IMR-90 (cell line): Measurements from ENCODE around the gene PRR36. TPM values are rescaled to one million over a fixed set of nuclear protein-coding genes. Genes with fewer than 3 reads are reported as not detected.
A peak's percentile ranks its signal among the peaks of the same experiment; 100 is the strongest.

Experiments used
- ATAC-seq: fragments of 200-7000 bp; cut with Tn5 transposase; 2 replicates; pipeline ENCODE4 v1.9.1; 2020; ENCODE audit warnings: low read depth, mild to moderate bottlenecking, moderate library complexity
- BruUV-seq: library from RNA; stranded (reverse); fragments of 400-500 nt; replicated peaks from 2 replicates; lab custom pipeline; 2021; lab: Mats Ljungman, UMichigan
- CTCF ChIA-PET: fragments of 300-600 bp; formaldehyde crosslinking; extraction: SDS; loops from one replicate; lab custom pipeline; 2021; ENCODE audit warnings: antibody characterized with exemption; lab: Yijun Ruan, JAX
- POLR2A ChIA-PET: fragments of 300-600 bp; sonication (Branson Sonifier 250); formaldehyde crosslinking; loops from one replicate; lab custom pipeline; 2022; ENCODE audit warnings: antibody characterized with exemption; ENCODE audit not compliant: unreplicated experiment; lab: Charles Lee
- DNase-seq: peaks from one replicate; pipeline ENCODE4 v3.0.0; 2013
- H2AFZ ChIP-seq: replicated peaks from 2 replicates; pipeline ENCODE3; 2013; ENCODE audit warnings: low read length, mild to moderate bottlenecking; ENCODE audit not compliant: poor library complexity
- H2AK5ac ChIP-seq: 2 replicates; pipeline ENCODE4 v1.6.1; 2013; ENCODE audit warnings: low read depth, low read length, inconsistent platforms
- H2AK9ac ChIP-seq: replicated peaks from 2 replicates; pipeline ENCODE3; 2013; ENCODE audit warnings: mild to moderate bottlenecking, low read depth, low read length, moderate library complexity; ENCODE audit not compliant: poor library complexity
- H2BK120ac ChIP-seq: 2 replicates; pipeline ENCODE4 v1.6.1; 2013; ENCODE audit warnings: low read depth, low read length, inconsistent platforms
- H2BK15ac ChIP-seq: 3 replicates; pipeline ENCODE4 v1.6.1; 2013; ENCODE audit warnings: low read depth, low read length, inconsistent platforms
- H2BK20ac ChIP-seq: 2 replicates; pipeline ENCODE4 v1.6.1; 2013; ENCODE audit warnings: low read depth, mild to moderate bottlenecking, inconsistent platforms, low read length, moderate library complexity
- H2BK5ac ChIP-seq: 2 replicates; pipeline ENCODE4 v1.6.1; 2013; ENCODE audit warnings: mild to moderate bottlenecking, low read depth, low read length, inconsistent platforms; ENCODE audit not compliant: poor library complexity, severe bottlenecking
- H3K14ac ChIP-seq: replicated peaks from 2 replicates; pipeline ENCODE4 v1.6.1; 2013; ENCODE audit warnings: low read depth, low read length, inconsistent platforms
- H3K18ac ChIP-seq: 2 replicates; pipeline ENCODE4 v1.6.1; 2013; ENCODE audit warnings: low read depth, low read length, control low read depth
- H3K23ac ChIP-seq: 2 replicates; pipeline ENCODE4 v1.6.1; 2013; ENCODE audit warnings: low read depth, low read length, inconsistent platforms
- H3K27ac ChIP-seq: 2 replicates; pipeline ENCODE4 v1.5.1; 2013; ENCODE audit warnings: mild to moderate bottlenecking, control low read depth, low read length; ENCODE audit not compliant: insufficient read depth
- H3K27me3 ChIP-seq: 2 replicates; pipeline ENCODE4 v1.6.1; 2013; ENCODE audit warnings: low read length; ENCODE audit not compliant: control insufficient read depth, insufficient read depth
- H3K36me3 ChIP-seq: 2 replicates; pipeline ENCODE4 v1.6.1; 2013; ENCODE audit warnings: low read length, mixed read lengths; ENCODE audit not compliant: control insufficient read depth, insufficient read depth
- H3K4ac ChIP-seq: 2 replicates; pipeline ENCODE4 v1.6.1; 2013; ENCODE audit warnings: low read depth, low read length, inconsistent platforms
- H3K4me1 ChIP-seq: 2 replicates; pipeline ENCODE4 v1.6.1; 2013; ENCODE audit warnings: low read length, mixed read lengths; ENCODE audit not compliant: control insufficient read depth, insufficient read depth
- H3K4me2 ChIP-seq: 2 replicates; pipeline ENCODE4 v1.6.1; 2013; ENCODE audit warnings: low read depth, mild to moderate bottlenecking, control low read depth, low read length, moderate library complexity
- H3K4me3 ChIP-seq: 2 replicates; pipeline ENCODE4 v1.5.1; 2013; ENCODE audit warnings: low read depth, mild to moderate bottlenecking, control low read depth, low read length, moderate library complexity; ENCODE audit not compliant: insufficient read depth
- H3K56ac ChIP-seq: 2 replicates; pipeline ENCODE4 v1.6.1; 2013; ENCODE audit warnings: low read length, inconsistent platforms; ENCODE audit not compliant: insufficient read depth; ENCODE audit errors: extremely low read depth
- H3K79me1 ChIP-seq, 2 experiments: 2 replicates each; pipeline ENCODE4 v1.6.1; 2013; ENCODE audit warnings: low read length in 2 of 2, inconsistent platforms in 1 of 2, low read depth in 1 of 2
- H3K9ac ChIP-seq: 2 replicates; pipeline ENCODE4 v1.6.1; 2013; ENCODE audit warnings: low read depth, low read length, control low read depth
- H3K9me1 ChIP-seq: 2 replicates; pipeline ENCODE4 v1.6.1; 2013; ENCODE audit warnings: low read length, inconsistent platforms; ENCODE audit not compliant: insufficient read depth
- H3K9me3 ChIP-seq: 2 replicates; pipeline ENCODE4 v1.6.1; 2013; ENCODE audit warnings: low read length; ENCODE audit not compliant: control insufficient read depth, insufficient read depth
- H4K20me1 ChIP-seq: 2 replicates; pipeline ENCODE4 v1.6.1; 2013; ENCODE audit warnings: low read length, inconsistent platforms; ENCODE audit not compliant: insufficient read depth
- H4K5ac ChIP-seq: 2 replicates; pipeline ENCODE4 v1.6.1; 2013; ENCODE audit warnings: mild to moderate bottlenecking, low read depth, low read length, control low read depth
- H4K8ac ChIP-seq, 2 experiments: 2 replicates each; pipeline ENCODE4 v1.6.1; 2013; ENCODE audit warnings: low read depth in 2 of 2, low read length in 2 of 2, control low read depth in 1 of 2, inconsistent platforms in 1 of 2
- H4K91ac ChIP-seq: 2 replicates; pipeline ENCODE4 v1.6.1; 2013; ENCODE audit warnings: low read depth, low read length, inconsistent platforms; ENCODE audit not compliant: insufficient read depth
- CEBPB ChIP-seq: IDR thresholded peaks from 2 replicates; pipeline ENCODE4 v1.6.1; 2012; ENCODE audit warnings: low read depth, low read length, improper control_type of control experiment
- CHD1 ChIP-seq: IDR thresholded peaks from 2 replicates; pipeline ENCODE4 v1.6.1; 2012; ENCODE audit warnings: low read depth, low read length, improper control_type of control experiment
- CTCF ChIP-seq: conservative IDR thresholded peaks from 2 replicates; pipeline ENCODE4 v1.5.1; 2012; ENCODE audit warnings: mild to moderate bottlenecking, low read depth, low read length, improper control_type of control experiment
- ELK1 ChIP-seq: fragments of 150-350 bp; IDR thresholded peaks from 2 replicates; pipeline ENCODE4 v1.6.1; 2016; ENCODE audit warnings: low read depth, mild to moderate bottlenecking, low read length, moderate library complexity, borderline replicate concordance
- FOS ChIP-seq: fragments of 150-350 bp; IDR thresholded peaks from 2 replicates; pipeline ENCODE4 v1.6.1; 2016; ENCODE audit warnings: low read depth, low read length
- MAFK ChIP-seq: IDR thresholded peaks from 2 replicates; pipeline ENCODE4 v1.6.1; 2012; ENCODE audit warnings: low read depth, low read length, improper control_type of control experiment
- MAZ ChIP-seq: IDR thresholded peaks from 2 replicates; pipeline ENCODE4 v1.6.1; 2012; ENCODE audit warnings: low read depth, mild to moderate bottlenecking, low read length, improper control_type of control experiment, moderate library complexity, borderline replicate concordance
- MXI1 ChIP-seq: IDR thresholded peaks from 2 replicates; pipeline ENCODE4 v1.6.1; 2012; ENCODE audit warnings: low read depth, mild to moderate bottlenecking, low read length, moderate library complexity, borderline replicate concordance
- NFE2L2 ChIP-seq: fragments of 150-350 bp; IDR thresholded peaks from 2 replicates; pipeline ENCODE4 v1.6.1; 2016; ENCODE audit warnings: low read depth, mild to moderate bottlenecking, low read length
- RAD21 ChIP-seq: IDR thresholded peaks from 2 replicates; pipeline ENCODE4 v1.6.1; 2012; ENCODE audit warnings: low read length, improper control_type of control experiment
- RCOR1 ChIP-seq: IDR thresholded peaks from 2 replicates; pipeline ENCODE4 v1.6.1; 2012; ENCODE audit warnings: mild to moderate bottlenecking, low read length, improper control_type of control experiment; ENCODE audit not compliant: insufficient replicate concordance
- RFX5 ChIP-seq: IDR thresholded peaks from 2 replicates; pipeline ENCODE4 v1.8.0; 2012; ENCODE audit warnings: low read depth, mild to moderate bottlenecking, low read length, moderate library complexity
- WGBS, 2 experiments: methylation state at CpG; one replicate each; pipeline versions ENCODE4 v1.1.5 to v1.1.7; 2013; ENCODE audit warnings: missing lambda C conversion rate in 2 of 2; ENCODE audit not compliant: insufficient read length in 1 of 2; ENCODE audit errors: extremely low coverage in 2 of 2; 5-methylcytosine and 5-hydroxymethylcytosine counted together
- dilution Hi-C: fragments of 300-500 bp; cut with HindIII; formaldehyde crosslinking; loops from one replicate; pipeline ENCODE4 v1.14.3; 2018; ENCODE audit warnings: low sequenced_read_pairs; ENCODE audit not compliant: unreplicated experiment
- in situ Hi-C: fragments of 300-500 bp; cut with MboI; formaldehyde crosslinking; loops from 3 replicates; pipeline ENCODE4 v1.14.3; 2019; ENCODE audit warnings: low sequenced_read_pairs, inconsistent platforms, mixed read lengths
- intact Hi-C: fragments of 100-400 bp; cut with micrococcal nuclease; formaldehyde crosslinking; loops from 2 replicates; pipeline ENCODE4 v1.10.0; 2022
- polyA plus RNA-seq, 3 experiments: library from polyadenylated mRNA; depleted of rRNA; stranded (reverse); fragments of >200 nt; gene quantifications; 2 replicates each; pipeline ENCODE4 v1.2.3, GENCODE V29; 2012; ENCODE audit warnings: low replicate concordance in 1 of 3
- total RNA-seq: library from RNA; depleted of rRNA; stranded (reverse); fragments of >200 nt; gene quantifications from 2 replicates; pipeline ENCODE4 v1.2.3, GENCODE V29; 2012
- TF ChIP-seq, protein P1 (sequence below): fragments of 150-350 bp; IDR thresholded peaks from 2 replicates; pipeline ENCODE4 v1.6.1; 2017; ENCODE audit warnings: mild to moderate bottlenecking, antibody characterized with exemption, low read length, low read depth

PRR36 gene
- total and polyA plus RNA-seq, 2 of the 4 experiments (the other 2 are of a cell fraction): 0.02 TPM; not detected in 1

DNA sequence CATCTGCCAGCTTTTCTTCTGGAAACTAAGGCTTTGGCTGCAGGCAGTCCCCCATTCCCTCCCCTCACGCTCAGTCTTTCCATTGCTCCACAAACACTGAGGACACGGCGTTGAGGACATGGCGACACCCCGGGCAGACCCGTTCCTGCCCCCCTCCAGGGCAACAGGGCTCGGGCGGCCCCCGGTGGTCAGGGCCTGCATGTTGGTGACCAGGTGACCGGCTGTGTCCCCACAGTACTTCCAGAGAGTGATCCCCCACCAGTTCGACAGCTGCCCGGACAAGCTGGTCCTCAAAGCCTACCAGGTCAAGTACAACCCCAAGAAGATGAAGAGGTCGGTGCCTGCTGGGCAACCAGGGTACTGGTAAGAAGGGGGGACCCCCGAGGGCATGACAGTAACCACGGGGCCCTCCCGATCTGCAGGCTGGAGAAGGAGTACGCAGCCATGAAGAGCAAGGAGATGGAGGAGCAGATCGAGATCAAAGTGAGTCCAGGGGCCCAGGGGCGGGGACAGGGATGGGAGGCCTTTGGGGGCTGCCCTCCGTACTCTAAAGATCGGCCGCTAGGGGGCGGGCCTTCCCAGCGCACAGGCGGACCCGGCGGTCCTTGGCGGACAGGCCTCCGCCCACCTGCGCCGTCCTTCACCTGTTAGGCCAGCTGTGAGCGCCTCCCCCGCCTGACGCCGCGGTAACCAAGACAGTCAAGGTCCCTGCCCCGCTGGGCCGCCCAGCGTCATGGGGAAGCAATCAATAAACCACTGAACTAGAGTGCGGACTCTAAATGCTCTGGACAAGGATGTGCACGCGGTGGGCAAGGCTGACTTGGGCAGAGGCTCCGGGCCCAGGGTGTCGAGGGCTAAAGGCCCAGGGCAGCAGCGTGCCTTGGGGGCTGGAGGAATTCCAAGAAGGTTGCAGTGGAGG is 21.1 kb downstream of the PRR36 start:
- peaks cover 8% of the 10 kb centered on the region for H4K20me1 ChIP-seq
- H3K4me1 ChIP-seq: peaks cover 6% of the 10 kb centered on the region
- H3K18ac ChIP-seq: no peak overlapping the region
- H3K56ac ChIP-seq: no peak overlapping the region
- no peak overlapping the region for H3K27ac ChIP-seq
- H2BK5ac ChIP-seq: no peak overlapping the region
- BruUV-seq: no TSS peak
- no peaks in the 10 kb centered on the region for H3K79me1 ChIP-seq
- H3K4ac ChIP-seq: no peak overlapping the region
- CTCF ChIA-PET: interaction anchor here (0.7 to 1.3 kb wide), 2 partner anchors 10 to 16 kb away, joined by 3 to 6 read pairs; no protein-coding TSS in a partner anchor
- intact Hi-C loops (loop anchor here (1.0 kb wide), 1 partner anchor 400 kb away; no protein-coding TSS in a partner anchor), in situ Hi-C loops (no loop called here), dilution Hi-C loops (no loop called here)
- peak overlapping the region; percentile 67 for H2AK9ac ChIP-seq
- H3K23ac ChIP-seq: no peak overlapping the region
- POLR2A ChIA-PET: no interaction called here
- no peaks in the 10 kb centered on the region for H3K36me3 ChIP-seq
- ATAC-seq: peak; percentile 89
- no peak overlapping the region for H4K91ac ChIP-seq
- no peak overlapping the region for H2BK20ac ChIP-seq
- no peak overlapping the region for H3K9ac ChIP-seq
- H2AFZ ChIP-seq: peak overlapping the region; percentile 77
- H3K27me3 ChIP-seq: no peaks in the 10 kb centered on the region
- peak; percentile 41 for DNase-seq
- no peaks in the 10 kb centered on the region for H3K9me1 ChIP-seq
- 24% methylated on average over 16 of the region's 45 CpGs; no CpG with 5 or more reads in 1 of the 2 experiments for WGBS, 2 experiments
- no peaks in the 10 kb centered on the region for H3K9me3 ChIP-seq
- H3K14ac ChIP-seq: no peak overlapping the region
- H3K4me2 ChIP-seq: no peak overlapping the region
- H2BK15ac ChIP-seq: no peak overlapping the region
- no peak overlapping the region for H4K8ac ChIP-seq
- no peak overlapping the region for H2AK5ac ChIP-seq
- H3K4me3 ChIP-seq: no peak overlapping the region
- H2BK120ac ChIP-seq: no peak overlapping the region
- no peak overlapping the region for H4K5ac ChIP-seq
- TF ChIP-seq CHD1 (no peak), MXI1 (no peak), RAD21 (peak; percentile 78), ELK1 (no peak), NFE2L2 (no peak), MAFK (no peak), RFX5 (no peak), RCOR1 (no peak), FOS (no peak), CEBPB (no peak), CTCF (peak; percentile 82), MAZ (peak; percentile 34; the same call in 1 of the 2 replicates)
- TF ChIP-seq, protein P1, sequence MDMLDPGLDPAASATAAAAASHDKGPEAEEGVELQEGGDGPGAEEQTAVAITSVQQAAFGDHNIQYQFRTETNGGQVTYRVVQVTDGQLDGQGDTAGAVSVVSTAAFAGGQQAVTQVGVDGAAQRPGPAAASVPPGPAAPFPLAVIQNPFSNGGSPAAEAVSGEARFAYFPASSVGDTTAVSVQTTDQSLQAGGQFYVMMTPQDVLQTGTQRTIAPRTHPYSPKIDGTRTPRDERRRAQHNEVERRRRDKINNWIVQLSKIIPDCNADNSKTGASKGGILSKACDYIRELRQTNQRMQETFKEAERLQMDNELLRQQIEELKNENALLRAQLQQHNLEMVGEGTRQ: no peak
